ENCODE data around the gene MYO5B.
A peak's percentile ranks its signal among the peaks of the same experiment; 100 is the strongest.

MYO5B gene

DNA sequence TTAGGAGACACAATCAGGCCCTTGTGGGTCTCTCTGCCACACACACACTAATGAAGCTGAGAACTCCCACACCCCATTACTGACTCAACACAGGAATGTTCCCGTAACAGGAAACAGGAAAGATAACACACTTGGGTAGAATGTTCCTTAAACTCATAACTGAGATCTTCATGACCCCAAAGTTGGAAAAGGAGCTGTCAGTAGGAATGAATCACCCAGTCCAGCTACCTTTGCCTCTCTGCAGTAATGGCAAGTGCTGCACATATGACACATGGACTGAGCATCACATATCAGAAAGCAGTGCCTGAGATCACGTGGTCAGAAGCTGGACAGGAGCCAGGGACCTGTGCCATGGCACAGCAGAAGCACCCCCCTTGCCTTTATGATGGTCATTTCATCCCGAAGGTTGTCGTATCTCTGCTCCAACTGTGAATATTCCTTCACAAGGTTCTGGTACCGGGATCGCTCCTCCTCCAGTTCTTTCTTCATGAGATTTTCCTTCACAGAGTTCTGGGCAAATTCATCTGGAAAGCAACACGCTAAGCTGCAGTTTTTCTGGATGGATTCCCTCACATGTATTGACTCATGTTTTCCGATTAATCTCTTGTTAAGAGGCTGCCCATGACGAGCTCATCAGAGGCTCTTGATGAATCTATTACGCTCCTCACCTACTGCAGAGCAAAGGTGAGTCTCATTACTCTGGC is 316.2 kb downstream of the MYO5B start:
- TF ChIP-seq GATA3 (IDR thresholded peaks at IDR 0.05; ENCODE audit: low read depth, low read length) (no peak), GATA2 (IDR thresholded peaks at IDR 0.05; ENCODE audit: low read depth, low read length) (no peak)

DNA sequence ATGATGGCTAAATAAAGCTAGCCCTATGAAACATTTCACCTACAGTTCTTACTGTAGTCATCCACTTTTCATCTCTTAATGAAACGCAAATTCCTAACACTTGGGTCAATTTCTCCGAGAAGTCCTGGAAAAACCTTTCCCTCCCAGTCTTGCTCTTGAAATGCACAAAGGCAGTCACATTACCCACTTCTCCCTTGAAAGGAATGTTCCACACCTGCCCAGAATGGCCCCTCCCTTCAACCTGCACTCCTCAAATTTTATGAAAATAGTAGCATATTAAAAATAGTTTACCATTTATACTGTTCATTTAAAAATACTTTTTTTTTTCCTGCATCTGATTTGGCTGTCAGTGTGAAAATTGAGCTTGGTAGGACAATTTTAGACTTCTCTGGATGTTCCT is 316.9 kb downstream of the MYO5B start:
- TF ChIP-seq GATA2 (IDR thresholded peaks at IDR 0.05; ENCODE audit: low read depth, low read length) (no peak), GATA3 (IDR thresholded peaks at IDR 0.05; ENCODE audit: low read depth, low read length) (no peak)

DNA sequence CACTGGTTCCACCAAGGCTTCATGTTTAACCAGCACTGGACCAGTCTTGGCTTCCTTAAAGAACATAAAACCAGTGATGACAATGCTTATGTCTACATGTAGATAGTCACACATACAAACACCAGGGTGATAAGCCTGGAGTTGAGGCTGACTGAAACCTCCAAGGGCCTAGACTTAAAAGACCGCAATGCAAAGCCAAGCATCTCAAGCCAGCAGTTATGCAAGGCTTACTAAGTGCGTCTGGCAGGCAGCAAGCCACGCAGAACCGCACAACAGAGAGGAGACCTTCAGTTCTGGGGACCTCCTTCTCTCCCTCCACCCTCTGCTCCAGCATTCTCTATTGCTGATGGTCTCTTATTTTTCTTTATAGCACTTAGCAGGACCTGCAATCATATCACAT is 318.4 kb downstream of the MYO5B start:
- TF ChIP-seq GATA3 (IDR thresholded peaks at IDR 0.05; ENCODE audit: low read depth, low read length) (no peak), GATA2 (IDR thresholded peaks at IDR 0.05; ENCODE audit: low read depth, low read length) (no peak)

DNA sequence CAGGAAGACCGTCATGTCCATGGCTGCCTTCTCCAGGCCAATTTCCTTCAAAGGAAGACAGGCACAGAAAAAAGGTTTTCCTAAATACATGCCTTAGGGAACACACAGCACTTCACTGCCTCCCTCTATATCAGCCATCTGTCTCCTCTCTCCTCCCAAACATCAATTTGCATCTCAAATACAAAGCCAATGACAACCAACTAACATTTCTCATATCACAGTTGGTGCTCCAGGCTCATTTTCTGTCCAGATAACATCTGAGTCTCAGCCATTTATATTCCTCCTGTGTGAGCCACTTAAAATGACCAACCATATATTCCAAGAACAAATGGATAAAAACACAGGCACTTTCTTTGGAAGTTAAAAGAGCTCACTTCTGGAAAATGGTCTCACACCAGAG is 319.2 kb downstream of the MYO5B start:
- peak; percentile 76 for TF ChIP-seq GATA3 (IDR thresholded peaks at IDR 0.05; ENCODE audit: low read depth, low read length)
- TF ChIP-seq GATA2 (IDR thresholded peaks at IDR 0.05; ENCODE audit: low read depth, low read length) = peak; percentile 67

DNA sequence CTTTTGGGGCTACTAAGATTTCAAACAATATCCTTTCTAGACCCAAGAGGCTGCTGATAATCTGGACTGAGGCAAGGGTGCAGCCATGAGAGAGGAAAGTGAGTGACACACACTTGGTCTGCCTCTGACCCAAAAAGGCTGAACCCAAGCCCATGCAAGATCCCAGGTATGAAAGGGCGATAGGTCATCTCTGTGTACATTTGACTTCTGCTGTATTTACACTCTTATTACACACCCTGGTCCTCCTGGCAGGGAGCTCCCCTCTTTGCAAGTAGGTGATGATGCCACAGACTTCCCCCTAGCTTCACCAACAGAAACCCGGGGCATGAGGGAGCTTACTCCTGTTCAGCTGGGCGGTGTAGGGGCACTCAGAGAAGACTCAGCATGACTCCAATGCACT is 319.8 kb downstream of the MYO5B start:
- TF ChIP-seq GATA2 (IDR thresholded peaks at IDR 0.05; ENCODE audit: low read depth, low read length) = no peak
- no peak for TF ChIP-seq GATA3 (IDR thresholded peaks at IDR 0.05; ENCODE audit: low read depth, low read length)

DNA sequence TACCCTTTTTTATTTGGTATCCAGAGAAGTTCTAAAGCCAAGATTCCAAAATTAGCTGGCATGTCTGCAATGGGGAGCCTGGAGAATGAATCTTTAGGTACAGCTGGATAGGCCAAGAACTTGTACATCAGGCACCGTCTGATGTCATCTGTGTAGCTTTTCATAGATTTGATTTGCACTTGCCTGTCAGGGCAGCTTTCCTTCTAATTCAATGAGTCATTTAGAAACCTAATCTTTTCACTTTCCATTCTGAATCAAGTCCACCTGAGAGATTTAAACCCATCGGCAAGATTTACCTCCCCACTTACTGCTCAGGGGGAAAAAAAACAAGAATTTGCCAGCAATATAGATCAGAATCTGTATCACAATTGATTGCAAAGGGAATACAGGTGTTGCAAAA is 320.7 kb downstream of the MYO5B start:
- TF ChIP-seq GATA2 (IDR thresholded peaks at IDR 0.05; ENCODE audit: low read depth, low read length) = no peak
- no peak for TF ChIP-seq GATA3 (IDR thresholded peaks at IDR 0.05; ENCODE audit: low read depth, low read length)

DNA sequence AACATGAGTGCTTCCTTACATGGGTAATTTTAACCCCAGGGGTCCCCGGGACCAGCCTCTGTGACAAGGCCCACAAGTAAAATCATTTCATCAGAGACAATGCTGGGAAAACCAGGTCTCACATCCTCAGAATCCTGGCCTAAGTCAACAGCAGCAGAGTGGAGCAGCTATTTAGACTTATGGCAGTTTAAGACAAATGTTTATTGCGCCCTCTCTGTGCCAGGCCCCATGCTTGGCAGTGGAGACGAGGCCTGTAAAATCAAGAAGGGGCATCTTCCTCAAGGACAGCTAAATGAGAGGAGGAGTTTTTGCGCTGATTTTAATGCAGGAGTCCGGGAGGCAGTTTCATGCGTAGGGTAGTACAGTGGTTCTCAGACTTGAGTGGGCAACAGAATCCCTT is 325.6 kb downstream of the MYO5B start:
- TF ChIP-seq GATA2 (IDR thresholded peaks at IDR 0.05; ENCODE audit: low read depth, low read length) = no peak
- TF ChIP-seq GATA3 (IDR thresholded peaks at IDR 0.05; ENCODE audit: low read depth, low read length) = no peak

DNA sequence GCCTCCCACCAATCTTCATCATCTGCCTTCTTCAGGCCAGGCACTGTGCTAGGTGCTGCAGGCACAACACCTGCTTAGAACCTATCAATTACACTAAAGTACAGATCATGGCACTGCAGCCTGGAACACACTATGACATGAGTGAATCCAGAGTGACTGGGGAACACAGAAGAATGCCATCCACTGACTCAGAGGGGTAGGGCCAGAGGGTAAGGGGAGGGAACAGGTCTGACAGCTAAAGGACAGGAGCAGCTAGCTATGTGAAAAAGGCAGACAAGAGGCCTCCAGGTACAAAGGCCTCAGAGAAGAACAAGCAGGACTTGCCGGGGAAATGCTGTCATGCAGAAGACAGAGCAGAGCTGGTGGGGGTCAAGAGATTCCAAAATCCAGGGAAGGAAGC is 328.3 kb downstream of the MYO5B start:
- TF ChIP-seq GATA2 (IDR thresholded peaks at IDR 0.05; ENCODE audit: low read depth, low read length) = no peak
- no peak for TF ChIP-seq GATA3 (IDR thresholded peaks at IDR 0.05; ENCODE audit: low read depth, low read length)

DNA sequence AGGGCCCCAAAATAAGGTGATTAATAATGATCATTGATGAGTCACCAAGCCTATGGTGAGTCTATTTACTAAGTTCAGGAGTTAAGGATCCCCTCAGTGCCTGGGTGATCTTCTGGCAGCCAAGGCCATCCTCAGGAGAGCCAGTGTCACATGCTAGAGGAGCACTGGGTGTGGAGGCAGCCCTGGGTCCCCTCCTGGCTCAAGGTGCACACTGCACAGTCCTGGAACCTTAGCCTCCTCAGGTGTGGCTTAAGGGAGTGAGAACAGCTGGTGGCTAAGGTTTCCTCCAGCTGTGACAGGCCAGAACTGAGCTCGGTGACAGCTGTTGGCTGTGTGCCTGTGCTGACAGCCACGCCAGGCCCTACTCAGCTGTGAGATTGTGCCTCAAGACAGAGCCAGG is 329.5 kb downstream of the MYO5B start:
- no peak for TF ChIP-seq GATA2 (IDR thresholded peaks at IDR 0.05; ENCODE audit: low read depth, low read length)
- TF ChIP-seq GATA3 (IDR thresholded peaks at IDR 0.05; ENCODE audit: low read depth, low read length) = no peak

DNA sequence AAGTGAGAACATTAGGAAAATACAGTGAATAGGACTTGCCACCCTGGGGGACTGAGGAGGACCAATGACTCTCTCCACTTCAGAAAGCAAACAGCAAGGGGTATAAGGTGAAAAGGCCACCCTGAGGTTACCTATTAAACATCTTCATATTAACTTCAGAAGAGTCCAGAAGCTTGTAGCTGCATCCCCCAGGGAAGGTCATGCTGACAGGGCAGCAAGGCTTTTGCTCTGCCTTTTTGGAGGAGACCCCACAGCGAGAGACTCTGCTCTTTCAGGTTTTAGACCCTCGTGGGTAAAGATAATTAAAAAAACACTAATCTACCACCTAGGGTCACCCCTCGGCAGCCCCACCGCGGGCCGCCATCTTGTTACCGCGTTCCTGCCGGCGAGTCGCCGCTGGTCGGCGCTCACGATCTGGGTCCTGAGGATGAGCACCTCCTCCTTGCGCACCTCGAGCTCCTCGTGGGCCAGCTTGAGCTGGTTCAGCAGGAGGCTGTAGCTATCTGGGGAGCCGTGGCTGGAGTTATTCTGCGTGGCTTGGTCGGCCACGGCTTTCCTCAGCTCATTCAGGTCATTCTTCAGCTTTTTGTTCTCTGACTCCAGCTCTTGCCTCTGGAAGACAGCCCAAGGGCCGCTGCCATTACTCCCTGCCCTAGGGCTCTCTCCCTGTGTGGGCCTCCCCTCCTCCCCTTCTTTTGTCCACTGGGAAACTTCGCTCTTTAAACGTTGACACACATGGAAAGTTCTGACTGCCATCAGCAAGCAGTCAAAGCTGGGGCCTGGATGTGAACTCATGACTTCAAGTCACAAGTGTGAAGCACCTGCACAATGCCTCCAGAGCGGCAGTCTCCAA is 331.0 kb downstream of the MYO5B start:
- TF ChIP-seq GATA3 (IDR thresholded peaks at IDR 0.05; ENCODE audit: low read depth, low read length) (no peak), GATA2 (IDR thresholded peaks at IDR 0.05; ENCODE audit: low read depth, low read length) (no peak)

DNA sequence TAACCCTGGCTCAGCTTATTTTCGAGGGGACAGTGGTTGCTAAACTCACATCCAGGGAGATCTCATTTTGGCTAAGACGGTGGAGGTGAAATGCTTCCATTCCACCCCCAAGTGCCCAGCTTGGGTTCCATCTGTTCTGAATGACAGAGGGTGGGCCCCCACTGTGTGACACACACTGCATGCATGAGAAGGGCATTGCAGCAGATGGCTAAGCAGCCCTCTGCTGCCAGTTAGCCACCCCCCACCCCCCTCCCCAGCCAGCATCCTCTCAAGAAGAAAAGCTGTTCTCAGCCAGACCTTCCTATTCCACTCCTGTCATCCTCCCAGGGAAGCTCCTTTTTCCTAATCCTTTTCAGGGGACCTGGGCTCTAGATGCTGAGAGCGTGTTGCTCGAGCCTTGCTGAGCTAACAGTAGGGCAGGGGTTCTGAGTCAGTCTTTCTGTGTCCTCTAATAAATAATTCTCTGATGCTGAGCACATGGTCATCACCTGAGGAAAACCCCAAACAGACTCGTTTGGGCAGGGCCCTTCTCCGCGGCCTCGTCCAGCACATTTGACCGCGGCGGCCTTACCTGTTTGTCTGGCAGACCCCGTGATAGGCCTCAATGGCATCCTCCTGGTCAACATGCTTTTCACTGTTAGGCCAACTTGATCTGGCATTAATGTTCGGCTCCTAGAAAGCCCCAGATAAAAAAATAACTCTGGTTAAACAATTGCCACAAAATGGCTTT is 332.1 kb downstream of the MYO5B start:
- TF ChIP-seq GATA3 (IDR thresholded peaks at IDR 0.05; ENCODE audit: low read depth, low read length) (no peak), GATA2 (IDR thresholded peaks at IDR 0.05; ENCODE audit: low read depth, low read length) (no peak)

DNA sequence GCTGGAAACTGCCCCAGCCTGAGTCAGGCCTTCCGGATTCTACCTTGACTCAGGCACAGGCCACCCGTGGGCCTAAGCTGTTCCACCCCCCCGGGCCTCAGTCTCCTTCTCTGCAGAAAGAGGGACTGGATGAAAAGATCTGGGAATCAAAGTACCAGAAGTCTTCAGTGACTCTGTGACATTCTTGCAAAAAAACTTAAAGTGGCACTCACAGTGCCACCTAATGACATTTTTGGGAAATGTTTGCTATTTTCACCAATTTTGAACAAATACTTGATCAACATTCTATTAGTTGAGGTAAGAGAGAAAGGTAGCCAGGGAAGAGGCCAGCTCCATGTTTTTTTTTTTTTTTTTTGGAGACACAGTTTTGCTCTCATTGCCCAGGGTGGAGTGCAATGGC is 333.3 kb downstream of the MYO5B start:
- TF ChIP-seq GATA3 (IDR thresholded peaks at IDR 0.05; ENCODE audit: low read depth, low read length) (no peak), GATA2 (IDR thresholded peaks at IDR 0.05; ENCODE audit: low read depth, low read length) (no peak)

DNA sequence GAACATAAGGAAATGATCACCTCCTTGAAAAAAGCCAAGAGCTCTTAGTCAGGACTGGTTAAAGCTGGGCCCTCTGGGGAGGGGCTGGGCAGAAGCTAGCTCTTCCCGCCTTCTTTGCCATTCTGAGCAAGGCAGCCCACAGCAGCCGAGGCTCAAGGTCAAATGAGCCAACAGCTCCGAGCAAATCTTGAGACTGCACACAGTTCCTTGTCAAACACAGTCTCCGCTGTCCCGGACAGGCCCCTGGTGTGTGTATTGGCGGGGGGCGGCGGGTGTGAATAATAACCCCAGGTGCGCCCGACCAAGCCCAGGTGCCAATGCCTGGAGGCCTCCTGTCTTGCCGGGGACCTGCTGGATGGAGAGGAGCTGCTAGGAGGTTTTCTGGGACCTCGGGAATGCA is 335.2 kb downstream of the MYO5B start:
- TF ChIP-seq GATA3 (IDR thresholded peaks at IDR 0.05; ENCODE audit: low read depth, low read length) (no peak), GATA2 (IDR thresholded peaks at IDR 0.05; ENCODE audit: low read depth, low read length) (no peak)

DNA sequence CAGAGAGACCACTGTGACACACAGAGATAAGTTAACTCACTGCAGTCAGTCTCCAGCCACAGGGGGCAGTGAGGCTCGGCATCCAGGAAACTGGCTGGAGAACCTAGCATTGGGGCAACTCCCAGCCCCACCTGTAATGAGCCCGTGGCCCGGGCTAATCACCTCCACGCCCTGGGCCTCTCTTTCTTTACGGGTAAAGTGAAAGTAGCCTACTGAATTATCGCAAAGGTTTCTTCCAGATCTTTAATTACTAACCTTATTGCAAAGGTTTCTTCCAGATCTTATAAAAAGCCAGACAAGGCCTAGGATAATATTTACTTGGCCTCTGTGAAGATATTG is 336.0 kb downstream of the MYO5B start:
- TF ChIP-seq GATA2 (IDR thresholded peaks at IDR 0.05; ENCODE audit: low read depth, low read length) (no peak), GATA3 (IDR thresholded peaks at IDR 0.05; ENCODE audit: low read depth, low read length) (no peak)

All from SH-SY5Y (cell line).